Activated naive CD4-positive, alpha-beta T cell treated with Interleukin-2 at 50 U/mL for 16 hours (primary cell): ENCODE measurements around the gene PCDH12.

ENCODE experiments used
- DNase-seq: peaks from one replicate; pipeline ENCODE4 v3.0.0-alpha.2; 2020

PCDH12 gene

GRCh38 chr5:141906517-141906916 is 51.5 kb downstream of the PCDH12 start:
- no peak for DNase-seq

DNA sequence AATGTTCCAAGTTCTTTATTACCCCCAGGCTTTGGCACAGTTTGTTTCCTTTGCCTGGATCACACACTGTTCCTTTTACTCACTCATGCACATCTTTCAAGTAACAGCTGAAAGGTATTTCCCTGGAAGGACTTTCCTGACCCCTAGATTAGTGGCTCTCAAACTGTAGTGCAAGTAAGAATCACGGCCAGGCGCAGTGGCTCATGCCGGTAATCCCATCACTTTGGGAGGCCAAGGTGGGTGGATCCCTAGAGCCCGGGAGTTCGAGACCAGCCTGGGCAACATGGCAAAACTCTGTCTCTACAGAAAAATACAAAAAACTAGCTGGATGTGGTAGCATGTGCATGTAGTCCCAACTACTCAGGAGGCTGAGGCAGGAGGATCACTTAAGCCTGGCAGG is 53.5 kb downstream of the PCDH12 start:
- DNase-seq = no peak

- no peak for DNase-seq
These were observed 54.7 kb downstream of the PCDH12 start for GRCh38 chr5:141903261-141903660.

GRCh38 chr5:141902015-141902814 is 55.8 kb downstream of the PCDH12 start:
- no peak for DNase-seq

DNA sequence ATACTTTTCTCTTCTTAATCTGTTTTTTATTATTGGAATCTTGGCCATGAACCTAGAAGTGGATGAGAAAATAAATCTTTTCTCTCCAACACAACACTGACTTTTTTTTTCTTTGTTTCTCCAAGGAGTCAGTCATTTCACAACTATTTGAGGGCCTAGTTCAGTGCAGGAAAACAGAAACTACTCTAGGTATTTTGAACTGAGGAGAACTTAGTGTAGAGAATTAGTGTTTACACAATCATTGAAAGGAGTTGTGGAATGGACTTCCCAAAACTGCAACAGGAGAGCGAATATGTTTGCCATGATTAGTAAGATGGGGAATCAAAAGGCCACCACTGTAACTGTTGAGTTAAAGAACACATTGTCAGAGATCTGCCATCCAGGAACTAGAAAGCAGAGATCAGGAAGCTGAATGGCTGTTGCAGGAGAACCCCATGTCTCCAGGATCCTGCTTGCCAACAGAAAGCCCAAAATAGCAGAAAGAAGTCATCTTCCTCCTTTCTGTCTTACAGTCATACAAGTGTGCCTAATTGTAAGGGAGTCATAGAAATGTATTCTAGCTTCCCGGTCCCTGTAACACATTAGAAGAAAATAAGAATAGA is 59.5 kb downstream of the PCDH12 start:
- no peak for DNase-seq

DNA sequence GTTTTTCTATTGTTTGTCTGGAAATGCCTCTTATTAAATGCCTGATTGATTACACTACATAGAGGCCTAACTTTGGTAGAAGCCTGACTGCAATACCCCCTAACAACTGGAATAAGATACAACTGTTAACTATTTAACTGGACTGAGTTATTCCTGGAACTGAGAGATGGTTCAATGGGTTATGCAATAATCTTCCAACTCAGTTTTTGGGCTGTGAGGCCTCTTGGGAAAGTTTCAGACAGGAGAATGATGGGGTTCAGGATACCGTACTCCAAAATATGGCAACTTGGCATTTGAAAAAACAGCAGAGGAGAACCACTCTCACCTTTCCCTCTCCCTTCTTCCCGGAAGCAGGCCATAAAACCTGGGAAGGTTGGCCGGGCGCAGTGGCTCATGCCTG is 60.6 kb downstream of the PCDH12 start:
- DNase-seq = no peak
